GM21526 (cell line): ENCODE measurements around the gene LZTFL1.

Experiments
- ATAC-seq: cut with Tn5 transposase; IDR thresholded peaks from one replicate; pipeline ENCODE4 v1.9.1; 2021; ENCODE audit warnings: moderate library complexity; ENCODE audit not compliant: unreplicated experiment, low FRiP score

LZTFL1 gene

GRCh38 chr3:45817831-45818522 is 23.9 kb downstream of the LZTFL1 start:
- no peak for ATAC-seq

- ATAC-seq: no peak
Measured at GRCh38 chr3:45816544-45816943, 25.4 kb downstream of the LZTFL1 start.

GRCh38 chr3:45814322-45814721 is 27.6 kb downstream of the LZTFL1 start:
- no peak for ATAC-seq

GRCh38 chr3:45807681-45808540 is 34.0 kb downstream of the LZTFL1 start:
- ATAC-seq: no peak

GRCh38 chr3:45807133-45807532 is 34.8 kb downstream of the LZTFL1 start:
- ATAC-seq: no peak

- ATAC-seq: no peak
Measured at GRCh38 chr3:45806072-45806471, 35.8 kb downstream of the LZTFL1 start.

GRCh38 chr3:45803252-45803935 is 38.5 kb downstream of the LZTFL1 start:
- no peak for ATAC-seq

- ATAC-seq: no peak
Measured at GRCh38 chr3:45802146-45802545, 39.8 kb downstream of the LZTFL1 start.

GRCh38 chr3:45800611-45801010 is 41.3 kb downstream of the LZTFL1 start:
- ATAC-seq: no peak

- ATAC-seq: no peak
Measured at GRCh38 chr3:45799586-45799985, 42.3 kb downstream of the LZTFL1 start.

- no peak for ATAC-seq
Measured at GRCh38 chr3:45798034-45798433, 43.9 kb downstream of the LZTFL1 start.

GRCh38 chr3:45796902-45797637 is 44.8 kb downstream of the LZTFL1 start:
- ATAC-seq: no peak

GRCh38 chr3:45795882-45796765 is 45.8 kb downstream of the LZTFL1 start, which contains the start of gene SLC6A20:
SLC6A20 (minus strand) TSS chr3:45796536; CDS start chr3:45796419, 117 bp downstream.
- no peak for ATAC-seq

- ATAC-seq: no peak
Measured at GRCh38 chr3:45795509-45795881, 46.4 kb downstream of the LZTFL1 start.

GRCh38 chr3:45794660-45795059 is 47.3 kb downstream of the LZTFL1 start:
- ATAC-seq: no peak

GRCh38 chr3:45794177-45794560 is 47.8 kb downstream of the LZTFL1 start:
- ATAC-seq: no peak

GRCh38 chr3:45793482-45794176 is 48.3 kb downstream of the LZTFL1 start:
- no peak for ATAC-seq

- ATAC-seq: no peak
Measured at GRCh38 chr3:45792516-45793172, 49.3 kb downstream of the LZTFL1 start.

GRCh38 chr3:45792036-45792435 is 49.9 kb downstream of the LZTFL1 start:
- ATAC-seq: no peak
